Mesenteric fat pad (tissue), 1 donor: Measurements from ENCODE around the gene RHOH. TPM values are rescaled to one million over a fixed set of nuclear protein-coding genes. Genes with fewer than 3 reads are reported as not detected.

Experiments
- DNase-seq: peaks from one replicate; pipeline ENCODE4 v3.0.0-alpha.2; 2020; ENCODE audit warnings: low spot score
- total RNA-seq: library from RNA; stranded (reverse); fragmentation: NEBNext Ultra II Directional; extraction: Animal tissue kit (Norgen Biotek cat#: 25700); gene quantifications from one replicate; pipeline ENCODE4 v1.2.1, GENCODE V29; 2021
- donor health status: DM: yes; HTN: yes; CAD: no.

RHOH gene
- total RNA-seq, 1 donor from 2014 or later: 3.9 TPM

DNA sequence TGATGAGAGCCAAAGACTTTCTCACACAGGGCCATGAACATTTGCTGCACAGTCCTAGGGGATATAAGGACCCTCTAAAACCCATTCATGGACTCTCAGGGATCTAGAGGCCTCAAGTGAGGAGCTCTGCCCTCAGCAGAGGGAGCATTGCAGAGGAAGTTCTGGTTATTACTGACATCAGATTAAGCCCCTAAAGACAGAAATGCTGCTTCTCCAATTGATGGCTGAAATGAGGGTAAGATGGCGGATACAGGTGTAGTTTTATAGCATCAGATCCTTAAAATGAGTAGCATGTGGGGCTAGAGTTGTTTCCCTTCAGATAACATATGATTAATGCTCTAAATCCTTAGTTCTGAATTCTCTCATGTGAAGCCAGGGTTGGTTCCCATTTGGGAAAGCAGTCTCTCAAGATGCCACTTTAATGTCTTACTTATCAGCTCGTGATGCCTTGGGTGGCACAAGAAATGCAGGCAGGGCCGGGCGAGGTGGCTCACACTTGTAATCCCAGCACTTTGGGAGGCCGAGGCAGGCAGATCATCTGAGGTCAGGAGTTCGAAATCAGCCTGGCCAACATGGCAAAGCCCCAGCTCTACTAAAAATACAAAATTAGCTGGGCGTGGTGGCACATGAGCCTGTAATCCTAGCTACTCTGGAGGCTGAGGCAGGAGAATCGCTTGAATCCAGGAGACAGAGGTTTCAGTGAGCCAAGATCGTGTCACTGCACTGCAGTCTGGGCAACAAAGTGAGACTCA lies 7.9 kb downstream of the RHOH start:
- DNase-seq: no peak

DNA sequence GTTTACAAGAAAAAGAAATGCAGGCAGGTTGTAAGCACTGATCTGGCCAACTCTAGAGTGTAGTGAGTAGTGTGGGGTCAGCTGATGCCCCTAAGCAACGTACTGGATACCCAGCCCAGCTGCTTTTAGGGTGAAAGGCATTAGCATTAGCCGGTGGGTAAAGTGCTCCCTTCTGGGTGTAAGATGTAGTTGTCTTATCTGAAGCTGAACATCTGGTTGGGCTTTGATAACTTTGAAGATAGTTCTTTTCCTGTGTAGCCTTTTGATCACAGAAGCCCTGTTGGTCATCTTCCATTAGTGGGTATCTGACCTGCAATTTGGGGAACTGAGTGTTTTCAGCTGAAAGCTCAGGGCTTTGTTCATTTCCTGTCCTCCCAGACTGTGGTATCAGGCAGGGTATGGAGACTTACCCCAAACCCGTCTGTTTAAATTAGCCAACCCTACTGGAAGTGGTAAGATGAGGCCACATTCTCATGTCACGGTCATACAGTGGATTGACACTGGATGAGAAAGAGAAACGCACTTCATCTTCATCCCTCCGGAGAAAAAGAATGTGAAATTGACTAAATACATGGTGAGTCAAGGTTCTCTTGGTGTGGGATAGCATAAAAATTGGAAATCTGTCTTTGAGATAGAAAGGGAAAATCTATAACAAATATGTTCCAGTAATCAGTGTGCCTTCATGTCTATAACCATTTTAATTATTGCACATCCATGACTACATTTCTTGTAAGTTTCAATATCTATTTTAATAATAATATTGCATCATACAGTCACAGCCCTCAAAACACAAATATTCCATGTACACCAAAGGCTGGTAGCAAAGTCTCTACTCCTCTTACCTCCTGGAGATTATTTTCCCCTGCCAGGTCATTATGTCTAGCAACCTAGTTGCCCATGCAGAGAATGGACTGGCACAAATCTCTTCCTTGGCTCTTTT lies 8.7 kb downstream of the RHOH start:
- DNase-seq: no peak

DNA sequence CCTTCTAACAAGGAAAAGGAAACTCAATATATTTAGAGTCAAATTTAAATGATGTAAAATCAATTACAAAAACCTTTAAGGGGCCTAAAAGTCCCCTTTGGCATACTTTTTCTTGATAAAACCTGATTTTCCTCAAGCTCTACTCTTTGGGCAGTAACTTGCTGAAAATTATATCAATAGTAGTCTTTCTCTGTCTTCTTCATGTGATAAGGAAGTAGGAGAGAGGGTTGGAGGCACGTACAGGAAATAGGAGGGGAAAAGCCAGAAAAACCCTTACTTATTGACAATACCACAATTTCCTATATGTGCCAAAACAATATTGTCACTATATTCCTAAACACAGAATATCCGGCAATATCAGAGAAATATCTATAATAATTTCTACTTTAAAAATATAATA lies 9.6 kb downstream of the RHOH start:
- no peak for DNase-seq

DNA sequence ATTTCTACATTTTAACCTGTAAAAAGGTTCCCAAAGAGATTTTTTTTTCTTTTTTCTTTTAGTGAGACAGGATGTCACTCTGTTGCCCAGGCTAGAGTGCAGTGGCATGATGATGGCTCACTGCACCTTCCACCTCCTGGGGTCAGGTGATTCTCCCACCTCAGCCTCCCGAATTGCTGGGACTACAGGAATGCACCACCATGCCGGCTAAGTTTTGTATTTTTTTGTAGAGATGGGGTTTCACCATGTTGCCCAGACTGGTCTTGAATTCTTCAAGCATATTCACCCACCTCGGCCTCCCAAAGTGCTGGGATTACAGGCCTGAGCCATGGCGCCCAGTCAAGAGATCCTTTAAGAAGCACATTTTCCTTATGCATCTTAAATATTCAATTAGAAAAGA lies 12.6 kb downstream of the RHOH start:
- DNase-seq: no peak

DNA sequence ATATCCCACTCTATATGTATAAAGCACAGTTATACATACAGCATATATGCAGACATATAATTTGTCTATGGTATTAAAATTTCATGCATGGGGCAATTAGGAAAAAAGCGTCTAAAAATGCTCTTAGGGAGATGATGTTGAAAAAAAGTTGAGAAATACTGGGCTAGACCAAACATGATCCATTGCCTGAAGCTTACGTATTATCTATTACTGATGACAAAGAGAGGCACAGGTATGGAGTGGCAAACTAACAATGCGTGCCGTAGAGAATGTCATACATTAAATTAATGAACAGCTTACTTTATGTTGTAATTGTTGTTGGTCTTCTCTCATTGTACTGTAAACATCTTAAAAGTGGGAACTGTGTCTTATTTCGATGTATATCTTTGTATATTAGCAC lies 13.9 kb downstream of the RHOH start:
- DNase-seq: no peak

DNA sequence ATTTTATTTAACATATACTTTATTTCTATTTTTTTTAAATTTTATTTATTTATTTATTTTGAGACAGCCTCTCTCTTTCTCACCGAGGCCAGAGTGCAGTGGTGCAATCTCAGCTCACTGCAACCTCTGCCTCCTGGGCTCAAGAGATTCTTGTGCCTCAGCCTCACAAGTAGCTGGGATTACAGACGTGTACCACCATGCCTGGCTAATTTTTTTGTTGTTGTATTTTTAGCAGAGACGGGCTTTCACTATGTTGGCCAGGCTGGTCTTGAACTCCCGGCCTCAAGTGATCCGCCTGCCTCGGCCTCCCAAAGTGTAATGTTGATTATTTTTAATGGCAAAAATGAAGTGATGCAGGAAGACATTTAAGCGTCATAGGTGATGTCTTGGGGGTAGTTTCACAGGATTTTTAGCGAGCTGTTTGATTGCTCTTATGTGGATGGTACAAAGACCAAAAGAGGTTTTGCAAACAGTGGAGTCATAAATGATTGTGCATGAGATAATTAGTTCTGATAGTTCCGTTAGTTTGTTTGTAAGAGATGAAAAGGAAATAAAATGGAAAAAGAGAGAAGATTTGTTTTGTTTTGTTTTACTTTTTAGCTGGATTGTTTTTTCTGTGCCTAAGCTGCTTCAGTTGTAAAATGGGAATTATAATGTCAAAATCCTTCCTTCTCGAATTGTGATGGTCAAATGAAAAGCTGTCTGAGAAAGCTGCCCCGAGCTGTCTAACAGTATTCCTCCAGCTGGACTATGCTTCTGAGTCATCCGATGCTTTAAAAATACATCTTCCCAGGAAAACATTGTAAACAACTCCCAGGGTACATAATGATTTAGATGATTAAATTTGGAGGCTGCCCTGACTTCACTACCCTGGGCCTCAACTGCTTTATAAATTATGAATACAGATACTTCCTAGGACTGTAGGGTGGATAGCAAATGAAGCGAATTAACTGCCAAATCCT lies 14.7 kb downstream of the RHOH start:
- DNase-seq: no peak

DNA sequence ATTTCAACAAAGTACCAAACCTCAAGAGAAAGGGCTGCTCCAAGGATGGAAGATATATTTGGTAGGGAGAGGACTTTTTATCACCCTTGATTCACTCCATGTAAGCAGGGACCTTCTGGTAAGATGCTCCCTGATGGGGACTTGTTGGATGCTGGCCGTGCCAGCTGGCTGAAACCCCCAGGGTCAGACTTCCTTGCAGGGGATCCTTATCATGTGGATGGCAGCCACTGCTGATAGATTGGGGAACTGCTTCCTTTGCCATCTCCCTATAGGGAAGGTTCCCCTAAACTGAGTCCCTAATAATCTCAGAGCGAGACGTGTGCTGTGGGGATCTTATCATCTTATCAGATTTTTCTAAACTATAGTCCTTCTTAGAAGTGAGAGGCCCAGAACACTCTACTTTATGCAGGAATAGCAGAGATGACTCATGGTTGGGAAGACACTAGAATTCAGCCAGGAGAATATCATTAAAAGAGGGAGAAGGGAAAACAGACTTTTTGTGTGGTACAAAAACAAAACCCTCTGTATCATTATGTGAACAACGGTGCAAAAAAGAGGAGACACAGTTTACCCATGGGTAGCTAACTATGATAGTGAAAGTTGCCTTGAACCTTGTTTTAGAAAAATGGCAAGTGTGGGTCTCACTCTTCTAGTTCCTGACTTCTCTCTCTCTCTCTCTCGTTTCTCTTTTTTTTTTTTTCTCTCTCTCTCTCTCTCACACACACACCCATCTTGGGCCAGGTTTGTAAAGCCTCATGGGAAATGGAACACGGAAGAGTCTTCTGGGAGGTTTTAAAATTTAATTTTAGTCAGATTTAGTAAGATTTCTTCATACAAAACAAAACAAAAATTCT lies 16.1 kb downstream of the RHOH start:
- DNase-seq: no peak

DNA sequence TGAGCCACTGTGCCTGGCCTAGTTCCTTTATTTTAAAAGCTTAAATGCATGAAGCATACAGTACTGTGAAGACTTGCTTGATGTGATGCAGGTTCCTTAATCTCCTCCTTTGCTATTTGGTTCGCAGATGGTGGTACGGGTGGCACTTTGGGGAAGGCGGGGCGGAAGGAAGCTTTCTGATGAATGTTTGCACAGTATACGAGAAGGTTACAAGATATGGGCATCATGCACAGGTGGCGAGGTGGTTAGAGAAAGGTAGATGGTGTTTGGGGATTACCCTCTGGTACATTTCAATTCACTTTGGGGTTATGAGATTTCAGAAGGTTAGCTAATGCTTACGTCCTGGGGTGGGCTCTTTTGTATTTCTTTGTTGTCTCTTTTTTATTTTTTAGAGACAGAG lies 17.2 kb downstream of the RHOH start:
- no peak for DNase-seq

DNA sequence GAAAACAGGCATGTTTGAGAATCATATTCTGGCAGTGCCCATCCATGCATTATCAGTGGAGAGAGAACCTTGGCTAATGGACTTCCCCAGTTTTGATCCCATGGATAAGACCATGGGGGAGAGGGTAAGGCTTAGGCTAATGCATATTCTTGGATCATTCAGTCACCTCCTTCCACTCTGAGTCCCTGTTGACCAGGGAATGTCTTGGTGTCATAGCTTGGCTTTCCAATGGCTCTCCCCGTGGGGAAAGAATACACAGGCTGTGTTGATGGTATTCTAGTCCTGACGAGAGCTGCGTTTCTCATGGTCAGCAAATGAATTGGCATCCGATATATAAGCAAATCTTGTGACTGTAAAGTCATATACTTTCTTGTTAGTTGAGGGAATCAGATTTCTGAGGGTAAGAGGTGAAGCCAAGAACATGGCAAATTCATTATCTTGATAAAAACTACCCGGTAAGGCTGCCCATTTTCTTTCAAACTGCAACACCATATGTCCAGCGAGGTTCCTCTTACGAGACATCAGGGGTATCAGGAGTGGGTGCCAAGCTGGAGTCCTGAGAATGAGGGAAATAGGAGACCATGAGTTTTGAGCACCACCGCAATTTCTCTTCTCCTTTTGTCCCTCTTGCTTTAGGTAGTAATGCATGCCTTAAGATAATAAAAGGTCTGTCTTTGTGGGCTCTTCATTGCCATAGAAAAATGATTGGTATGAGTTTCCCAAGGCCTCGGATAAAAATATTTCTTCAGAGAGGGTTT lies 18.0 kb downstream of the RHOH start:
- DNase-seq: no peak

DNA sequence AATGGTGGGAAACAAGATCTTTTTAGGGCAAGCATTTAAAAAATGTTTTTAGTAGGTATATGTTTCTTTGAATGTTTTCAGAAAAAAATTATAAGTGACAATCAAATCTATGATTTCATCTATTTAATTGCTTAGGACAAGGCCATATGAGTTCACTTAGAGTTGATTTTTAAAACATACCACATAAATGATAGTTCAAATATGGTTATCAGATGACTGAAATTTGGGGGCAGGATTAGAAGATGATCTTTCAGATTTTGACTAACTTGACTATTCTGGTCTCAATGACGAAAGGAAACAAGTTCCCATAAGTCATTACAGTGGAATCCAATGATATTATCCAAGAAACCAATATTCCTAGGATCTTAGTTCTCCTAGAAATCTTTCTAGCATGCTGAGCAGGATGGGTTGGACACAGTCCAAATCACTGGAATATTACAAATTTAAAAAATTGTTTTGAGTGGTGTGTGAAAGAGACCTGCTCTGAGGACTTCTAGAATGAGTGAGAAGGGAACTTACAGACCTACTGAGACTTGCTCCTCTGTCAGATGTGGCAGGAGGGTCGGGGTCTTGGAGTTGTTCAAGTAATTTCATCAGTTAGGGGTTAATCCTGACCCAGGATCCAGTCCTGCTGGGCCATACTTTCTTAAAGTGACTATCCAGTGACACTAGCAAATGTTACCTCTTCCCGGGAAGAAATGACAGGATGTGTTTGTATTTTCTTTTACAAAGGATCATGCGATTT lies 20.0 kb downstream of the RHOH start:
- DNase-seq: no peak

DNA sequence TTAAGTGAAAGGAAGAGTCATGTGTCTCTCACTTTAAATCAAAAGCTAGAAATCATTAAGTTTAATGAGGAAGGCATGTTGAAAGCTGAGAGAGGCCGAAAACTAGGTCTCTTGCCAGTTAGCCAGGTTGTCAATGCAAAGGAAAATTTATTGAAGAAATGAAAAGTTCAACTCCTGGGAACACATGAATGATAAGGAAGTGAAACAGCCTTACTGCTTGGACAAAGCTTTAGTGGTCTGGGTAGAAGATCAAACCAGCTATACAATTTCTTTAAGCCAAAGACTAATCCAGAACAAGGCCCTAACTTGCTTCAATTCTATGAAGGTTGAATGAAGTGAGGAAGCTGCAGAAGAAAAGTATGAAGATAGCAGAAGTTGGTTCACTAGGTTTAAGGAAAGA lies 24.9 kb downstream of the RHOH start:
- no peak for DNase-seq

DNA sequence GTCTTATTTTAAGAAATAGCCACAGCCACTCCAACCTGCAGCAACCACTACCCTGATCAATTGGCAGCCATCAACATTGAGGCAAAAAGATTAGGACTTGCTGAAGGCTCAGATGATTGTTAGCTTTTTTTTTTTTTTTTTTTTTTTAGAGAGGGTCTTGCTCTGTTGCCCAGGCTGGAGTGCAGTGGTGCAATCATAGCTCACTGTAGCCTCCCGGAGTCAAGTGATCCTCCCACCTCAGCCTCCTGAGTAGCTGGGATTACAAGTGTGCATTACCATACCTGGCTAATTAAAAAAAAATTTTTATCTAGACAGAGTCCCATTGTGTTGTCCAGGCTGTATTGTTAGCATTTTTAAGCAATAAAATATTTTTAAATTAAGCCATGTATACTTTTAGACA lies 26.5 kb downstream of the RHOH start:
- no peak for DNase-seq

DNA sequence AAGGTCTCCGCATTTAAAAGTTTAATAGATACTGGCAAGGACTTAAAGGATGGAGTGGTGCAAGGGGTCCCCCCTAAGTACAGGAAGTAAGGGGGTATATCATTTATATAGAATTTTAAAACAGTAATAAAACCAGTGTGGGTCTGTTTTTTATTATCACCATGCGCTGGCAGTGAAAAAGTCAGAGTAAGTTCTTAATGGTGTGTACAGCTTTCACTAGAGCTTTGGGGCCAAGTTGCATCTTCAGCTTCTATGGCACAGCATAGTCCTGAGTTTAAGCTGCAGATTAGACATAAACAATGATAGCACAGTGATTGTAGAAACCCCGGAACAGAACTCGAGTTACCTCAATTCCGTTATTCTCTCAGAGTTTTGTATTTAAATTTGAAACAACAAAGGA lies 27.6 kb downstream of the RHOH start:
- no peak for DNase-seq

DNA sequence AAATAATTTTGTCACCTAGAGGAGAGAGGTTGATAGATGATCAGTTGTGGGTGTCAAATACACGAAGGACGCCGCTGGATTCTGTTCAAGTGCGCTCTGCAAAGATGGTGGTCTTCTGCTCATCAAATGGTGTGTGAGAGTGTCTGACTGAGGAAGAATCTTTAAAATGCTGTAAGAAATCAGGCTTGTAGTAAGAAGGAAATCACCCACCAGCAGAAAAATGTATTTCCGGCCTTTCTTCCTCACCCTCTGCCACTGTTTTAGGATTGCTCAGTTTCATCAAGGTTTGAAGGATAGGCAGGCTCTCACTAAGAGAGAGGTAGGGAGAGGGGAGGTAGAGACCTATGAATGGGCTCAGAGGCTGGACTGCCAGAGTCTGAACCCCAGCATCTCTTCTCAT lies 28.7 kb downstream of the RHOH start:
- no peak for DNase-seq

DNA sequence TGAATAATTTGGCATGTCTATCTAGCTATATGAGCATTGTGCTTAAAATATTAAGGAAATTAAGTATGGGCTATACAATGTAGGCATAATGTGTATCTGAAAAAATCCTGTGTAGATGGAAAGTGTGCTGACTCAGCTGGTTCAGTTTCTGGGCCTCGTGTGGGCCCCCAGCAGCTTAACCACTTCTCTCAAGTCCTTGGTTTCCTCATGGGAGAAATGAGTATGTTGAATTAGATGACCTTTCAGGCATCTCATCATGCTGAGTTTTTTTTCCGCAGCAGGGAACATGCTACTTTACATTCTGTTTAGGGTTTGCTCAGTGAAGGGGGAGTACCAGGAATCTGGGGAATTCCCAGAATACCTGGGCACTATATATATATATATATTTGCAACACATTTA lies 30.5 kb downstream of the RHOH start:
- no peak for DNase-seq

DNA sequence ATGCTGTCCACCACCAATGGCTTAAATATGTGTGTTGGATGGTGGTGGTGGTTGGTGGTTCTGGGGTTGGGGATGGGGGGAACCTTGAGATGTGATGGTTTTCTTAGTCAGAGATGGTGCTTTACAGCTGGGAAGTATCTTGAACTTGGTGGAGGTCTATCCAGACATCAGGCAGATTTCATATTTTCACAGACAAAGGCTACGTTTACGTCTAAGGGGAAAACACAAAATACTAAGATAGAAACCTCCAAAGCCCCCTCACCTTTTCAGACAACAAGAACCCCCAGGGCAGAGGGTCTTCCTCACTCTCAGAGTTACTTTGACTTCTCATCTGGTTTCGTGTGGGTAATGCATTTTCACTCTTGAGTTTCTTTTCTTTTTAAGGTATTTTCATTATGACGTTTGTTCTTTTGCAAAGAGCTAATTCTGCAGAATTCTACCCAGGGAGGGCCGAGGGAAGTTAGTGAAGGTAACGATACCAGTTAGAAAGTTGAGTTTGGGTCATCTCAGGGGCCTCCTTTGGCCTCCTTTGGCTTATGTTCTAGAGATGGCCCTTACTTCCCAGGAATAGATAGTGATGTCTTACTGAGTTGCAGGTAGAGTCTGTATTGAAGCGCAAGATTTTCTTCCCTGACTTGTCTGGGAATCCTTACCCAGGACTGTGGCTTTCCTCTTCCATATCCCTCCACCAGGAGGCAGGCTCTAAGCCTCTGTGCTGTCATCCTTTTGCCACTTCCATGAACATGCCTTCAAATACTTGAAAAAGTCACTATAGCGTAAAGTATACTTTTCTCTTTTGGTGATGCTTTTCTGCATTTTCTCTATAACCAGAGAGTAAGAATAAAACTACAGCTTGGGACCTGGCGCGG lies 31.9 kb downstream of the RHOH start:
- DNase-seq: no peak

DNA sequence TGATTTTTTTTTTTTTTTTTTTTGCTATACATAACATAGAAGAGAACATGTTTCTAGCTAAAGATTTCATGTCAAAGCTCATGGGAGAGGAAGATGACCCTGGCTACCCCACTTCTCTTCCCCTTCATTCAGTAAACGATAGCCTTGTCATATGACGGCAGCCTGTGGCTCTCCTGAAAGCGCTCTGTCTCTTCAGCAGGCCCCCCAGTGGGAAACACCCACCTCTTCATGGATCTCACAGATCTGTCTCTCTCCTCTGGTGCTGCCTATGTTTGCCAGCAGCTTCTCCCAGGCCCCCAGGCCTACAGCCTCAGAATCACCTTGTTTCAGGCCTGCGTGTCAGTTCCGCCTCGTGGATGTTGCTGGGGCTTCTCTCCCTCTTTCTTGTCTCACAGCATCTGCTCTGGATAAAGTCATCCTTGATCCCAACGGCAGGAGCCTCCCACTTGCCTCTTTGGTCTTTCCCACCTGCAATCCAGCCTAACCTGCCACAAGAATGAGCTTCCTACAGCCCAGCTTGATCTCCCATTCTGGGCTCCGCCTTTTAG lies 34.6 kb downstream of the RHOH start:
- no peak for DNase-seq

DNA sequence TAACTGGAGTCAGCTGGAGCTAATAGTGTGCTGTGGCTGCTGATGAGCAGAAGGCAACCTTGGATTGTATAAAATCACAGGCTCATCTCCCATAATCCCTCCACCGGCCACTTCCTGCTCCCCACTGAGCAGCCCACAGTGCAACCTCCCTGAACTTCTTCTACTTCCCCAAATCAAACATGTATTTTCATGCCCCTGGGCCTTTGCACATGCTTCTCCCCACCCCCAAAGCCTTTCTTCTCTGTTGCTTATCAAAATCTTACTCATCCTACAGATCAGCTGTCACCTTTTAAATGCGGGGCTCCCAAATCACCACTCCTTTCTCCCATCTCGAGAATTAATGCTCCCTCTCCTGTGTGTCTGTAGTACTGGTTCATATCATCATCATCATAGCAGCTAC lies 35.8 kb downstream of the RHOH start:
- DNase-seq: no peak
